HG03025 (cell line): ENCODE measurements around the gene SAMMSON.

ENCODE experiments used
- ATAC-seq: cut with Tn5 transposase; IDR thresholded peaks from one replicate; pipeline ENCODE4 v1.9.1; 2021; ENCODE audit warnings: mild to moderate bottlenecking, moderate library complexity; ENCODE audit not compliant: unreplicated experiment, low FRiP score

Gene SAMMSON

GRCh38 chr3:69999140-70000027 is at the start of gene SAMMSON:
TSS of gene SAMMSON (plus strand) at chr3:69999733.
- ATAC-seq, result no peak

GRCh38 chr3:69951616-69952015 is 47.9 kb upstream of the SAMMSON start:
- ATAC-seq, result no peak

- no peak for ATAC-seq
Measured at GRCh38 chr3:69959581-69959980, 40.0 kb upstream of the SAMMSON start.

- ATAC-seq, result no peak
Measured at GRCh38 chr3:69961706-69962439, 37.7 kb upstream of the SAMMSON start.

GRCh38 chr3:69963643-69964042 is 35.9 kb upstream of the SAMMSON start:
- ATAC-seq, result no peak

- ATAC-seq, result no peak
Measured at GRCh38 chr3:69967156-69967555, 32.4 kb upstream of the SAMMSON start.

- no peak for ATAC-seq
Measured at GRCh38 chr3:69970827-69971226, 28.7 kb upstream of the SAMMSON start.

GRCh38 chr3:69972672-69973071 is 26.9 kb upstream of the SAMMSON start:
- ATAC-seq, result no peak

- ATAC-seq, result no peak
Measured at GRCh38 chr3:69976021-69976420, 23.5 kb upstream of the SAMMSON start.

GRCh38 chr3:69983546-69984265 is 15.8 kb upstream of the SAMMSON start:
- ATAC-seq, result no peak

GRCh38 chr3:69985266-69985665 is 14.3 kb upstream of the SAMMSON start:
- ATAC-seq, result no peak

- ATAC-seq, result no peak
Measured at GRCh38 chr3:69986419-69986818, 13.1 kb upstream of the SAMMSON start.

GRCh38 chr3:69987833-69988232 is 11.7 kb upstream of the SAMMSON start:
- ATAC-seq, result no peak

GRCh38 chr3:69993757-69994156 is 5.8 kb upstream of the SAMMSON start:
- ATAC-seq, result no peak

- no peak for ATAC-seq
Measured at GRCh38 chr3:69994919-69995318, 4.6 kb upstream of the SAMMSON start.

GRCh38 chr3:69997631-69998307 is 1.8 kb upstream of the SAMMSON start:
- ATAC-seq, result no peak

GRCh38 chr3:69998759-69999139 is 784 bp upstream of the SAMMSON start:
- ATAC-seq, result no peak

GRCh38 chr3:70000028-70000410 is 486 bp downstream of the SAMMSON start:
- no peak for ATAC-seq

GRCh38 chr3:70000563-70001081 is 1.1 kb downstream of the SAMMSON start:
- no peak for ATAC-seq

GRCh38 chr3:70003119-70003518 is 3.6 kb downstream of the SAMMSON start:
- ATAC-seq, result no peak
